Measurements from ENCODE around the gene GPC6.
"Not testable (repeated sequence)": the region's sequence is repeated elsewhere in the genome, so short reads cannot be mapped to it uniquely, and the experiment has no call there.

The GPC6 gene

GRCh38 chr13:94343243-94343585, 1116.6 kb downstream of the GPC6 start:
- DNase-seq (ENCODE audit: low read depth), result no peak
- no peak for TF ChIP-seq CTCF (IDR thresholded peaks at IDR 0.05; ENCODE audit: control insufficient read depth, insufficient read depth, low read depth, low read length, missing control alignments)
- no peak overlapping the region for H3K4me3 ChIP-seq (ENCODE audit: control insufficient read depth, low read depth, low read length)

GRCh38 chr13:94343687-94344086, 1117.1 kb downstream of the GPC6 start:
- not testable (repeated sequence) for DNase-seq (ENCODE audit: low read depth); H3K4me3 ChIP-seq (ENCODE audit: control insufficient read depth, low read depth, low read length)

- TF ChIP-seq CTCF (IDR thresholded peaks at IDR 0.05; ENCODE audit: control insufficient read depth, insufficient read depth, low read depth, low read length, missing control alignments), result no peak
- no peak for DNase-seq (ENCODE audit: low read depth)
- no peak overlapping the region for H3K4me3 ChIP-seq (ENCODE audit: control insufficient read depth, low read depth, low read length)
Measured at GRCh38 chr13:94344126-94344818, 1117.7 kb downstream of the GPC6 start.

- TF ChIP-seq CTCF (IDR thresholded peaks at IDR 0.05; ENCODE audit: control insufficient read depth, insufficient read depth, low read depth, low read length, missing control alignments), result no peak
- no peak for DNase-seq (ENCODE audit: low read depth)
- H3K4me3 ChIP-seq (ENCODE audit: control insufficient read depth, low read depth, low read length), result no peak overlapping the region
Measured at GRCh38 chr13:94345374-94346195, 1119.0 kb downstream of the GPC6 start.

- H3K4me3 ChIP-seq (ENCODE audit: control insufficient read depth, low read depth, low read length), result no peak overlapping the region
- no peak for DNase-seq (ENCODE audit: low read depth)
- no peak for TF ChIP-seq CTCF (IDR thresholded peaks at IDR 0.05; ENCODE audit: control insufficient read depth, insufficient read depth, low read depth, low read length, missing control alignments)
Measured at GRCh38 chr13:94346261-94347019, 1119.8 kb downstream of the GPC6 start.

- DNase-seq (ENCODE audit: low read depth), result no peak
- no peak for TF ChIP-seq CTCF (IDR thresholded peaks at IDR 0.05; ENCODE audit: control insufficient read depth, insufficient read depth, low read depth, low read length, missing control alignments)
- no peak overlapping the region; the same call in 1 of the 2 replicates for H3K4me3 ChIP-seq (ENCODE audit: control insufficient read depth, low read depth, low read length)
Measured at GRCh38 chr13:94351292-94351990, 1124.8 kb downstream of the GPC6 start.
